GM21515 (cell line): ENCODE measurements around the gene MSN.

Experiments used
- ATAC-seq: cut with Tn5 transposase; IDR thresholded peaks from one replicate; pipeline ENCODE4 v1.9.1; 2021; ENCODE audit not compliant: unreplicated experiment

MSN gene

GRCh38 chrX:65671966-65672365 lies 4.5 kb downstream of the MSN start:
- no peak for ATAC-seq

- ATAC-seq, result no peak
These were observed 6.4 kb downstream of the MSN start for GRCh38 chrX:65673857-65674203.

GRCh38 chrX:65674204-65674893 lies 6.9 kb downstream of the MSN start:
- no peak for ATAC-seq

- no peak for ATAC-seq
These were observed 10.6 kb downstream of the MSN start for GRCh38 chrX:65677954-65678469.

GRCh38 chrX:65679071-65679540 lies 11.7 kb downstream of the MSN start:
- ATAC-seq, result no peak

- no peak for ATAC-seq
These were observed 14.4 kb downstream of the MSN start for GRCh38 chrX:65681810-65682209.

- ATAC-seq, result no peak
These were observed 17.7 kb downstream of the MSN start for GRCh38 chrX:65685112-65685511.

- ATAC-seq, result no peak
These were observed 18.8 kb downstream of the MSN start for GRCh38 chrX:65686236-65686635.

GRCh38 chrX:65687367-65687766 lies 19.9 kb downstream of the MSN start:
- no peak for ATAC-seq

- peak; percentile 91 for ATAC-seq
These were observed 21.0 kb downstream of the MSN start for GRCh38 chrX:65688403-65688871.

GRCh38 chrX:65689377-65689776 lies 21.9 kb downstream of the MSN start:
- ATAC-seq, result no peak

GRCh38 chrX:65690057-65690855 lies 22.8 kb downstream of the MSN start:
- no peak for ATAC-seq

GRCh38 chrX:65695849-65696449 lies 28.5 kb downstream of the MSN start:
- ATAC-seq, result no peak

- ATAC-seq, result no peak
These were observed 29.2 kb downstream of the MSN start for GRCh38 chrX:65696613-65697012.

- ATAC-seq, result no peak
These were observed 29.8 kb downstream of the MSN start for GRCh38 chrX:65697211-65697641.

GRCh38 chrX:65697915-65698796 lies 30.7 kb downstream of the MSN start:
- ATAC-seq, result peak; percentile 69

GRCh38 chrX:65702956-65703355 lies 35.5 kb downstream of the MSN start:
- ATAC-seq, result no peak

- ATAC-seq, result no peak
These were observed 38.0 kb downstream of the MSN start for GRCh38 chrX:65705439-65705838.

- ATAC-seq, result no peak
These were observed 38.8 kb downstream of the MSN start for GRCh38 chrX:65706041-65706828.

GRCh38 chrX:65707151-65707550 lies 39.7 kb downstream of the MSN start:
- no peak for ATAC-seq
